GM19397 (cell line): Measurements from ENCODE around the gene TMEM169.
"Not testable (repeated sequence)": the region's sequence is repeated elsewhere in the genome, so short reads cannot be mapped to it uniquely, and the experiment has no call there.

Experiments
- ATAC-seq: cut with Tn5 transposase; IDR thresholded peaks from one replicate; pipeline ENCODE4 v1.9.1; 2021; ENCODE audit warnings: mild to moderate bottlenecking, moderate library complexity; ENCODE audit not compliant: unreplicated experiment

TMEM169 gene

GRCh38 chr2:216071111-216071851 lies 10.4 kb upstream of the TMEM169 start:
- ATAC-seq = no peak

GRCh38 chr2:216072473-216072872 lies 9.2 kb upstream of the TMEM169 start:
- no peak for ATAC-seq

- no peak for ATAC-seq
Measured at GRCh38 chr2:216073773-216074172, 7.9 kb upstream of the TMEM169 start.

- no peak for ATAC-seq
Measured at GRCh38 chr2:216074380-216074779, 7.3 kb upstream of the TMEM169 start.

- ATAC-seq = no peak
Measured at GRCh38 chr2:216074794-216075193, 6.9 kb upstream of the TMEM169 start.

GRCh38 chr2:216075510-216076485 lies 5.9 kb upstream of the TMEM169 start:
- ATAC-seq = no peak

GRCh38 chr2:216078776-216079175 lies 2.9 kb upstream of the TMEM169 start:
- no peak for ATAC-seq

GRCh38 chr2:216080048-216080447 lies 1.7 kb upstream of the TMEM169 start:
- ATAC-seq = not testable (repeated sequence)

- no peak for ATAC-seq
Measured at GRCh38 chr2:216081012-216081411, 707 bp upstream of the TMEM169 start.

GRCh38 chr2:216082117-216082711 lies 495 bp downstream of the TMEM169 start:
- ATAC-seq = no peak

GRCh38 chr2:216082805-216083204 lies 1.1 kb downstream of the TMEM169 start:
- ATAC-seq = no peak

- ATAC-seq = no peak
Measured at GRCh38 chr2:216083464-216084281, 2.0 kb downstream of the TMEM169 start.

- ATAC-seq = no peak
Measured at GRCh38 chr2:216084547-216084946, 2.8 kb downstream of the TMEM169 start.

- ATAC-seq = no peak
Measured at GRCh38 chr2:216086207-216086893, 4.6 kb downstream of the TMEM169 start.

GRCh38 chr2:216090369-216090786 lies 8.7 kb downstream of the TMEM169 start:
- ATAC-seq = no peak

GRCh38 chr2:216092646-216093045 lies 10.9 kb downstream of the TMEM169 start:
- ATAC-seq = no peak

- no peak for ATAC-seq
Measured at GRCh38 chr2:216094701-216095100, 13.0 kb downstream of the TMEM169 start.

GRCh38 chr2:216098421-216099334 lies 17.0 kb downstream of the TMEM169 start:
- no peak for ATAC-seq

- no peak for ATAC-seq
Measured at GRCh38 chr2:216101109-216101508, 19.4 kb downstream of the TMEM169 start.
